PC-3 (cell line): ENCODE data around the gene TRAPPC3L. TPM values are rescaled to one million over a fixed set of nuclear protein-coding genes. Genes with fewer than 3 reads are reported as not detected.
A peak's percentile ranks its signal among the peaks of the same experiment; 100 is the strongest.

Source experiments
- ATAC-seq: fragments of 200-7000 bp; cut with Tn5 transposase; 2 replicates; pipeline ENCODE4 v1.9.1; 2020; ENCODE audit warnings: mild to moderate bottlenecking, moderate library complexity
- BruUV-seq: library from RNA; stranded (reverse); fragments of 400-500 nt; replicated peaks from 2 replicates; lab custom pipeline; 2021; lab: Mats Ljungman, UMichigan
- CTCF ChIA-PET: fragments of 300-600 bp; sonication (Branson Sonifier 250); formaldehyde crosslinking; loops from one replicate; lab custom pipeline; 2022; ENCODE audit warnings: antibody characterized with exemption; lab: Charles Lee
- POLR2A ChIA-PET: fragments of 300-600 bp; sonication (Branson Sonifier 250); formaldehyde crosslinking; loops from one replicate; lab custom pipeline; 2022; ENCODE audit warnings: antibody characterized with exemption; ENCODE audit not compliant: unreplicated experiment; lab: Charles Lee
- DNase-seq: peaks from one replicate; pipeline ENCODE4 v3.0.0-alpha.2; 2015
- H2AFZ ChIP-seq: fragments of 300-600 bp; sonication (generic); 2 replicates; pipeline ENCODE4 v1.6.0; 2016; ENCODE audit warnings: antibody characterized with exemption, low read length
- H3F3A ChIP-seq: fragments of 300-600 bp; sonication (generic); one replicate; pipeline ENCODE4 v1.6.0; 2017; ENCODE audit warnings: antibody characterized with exemption, low read length, control low read depth, mild to moderate bottlenecking; ENCODE audit not compliant: unreplicated experiment
- H3K27ac ChIP-seq: fragments of 300-600 bp; sonication (generic); 2 replicates; pipeline ENCODE4 v1.5.1; 2016; ENCODE audit warnings: mild to moderate bottlenecking, low read length
- H3K27me3 ChIP-seq: fragments of 300-600 bp; sonication (generic); 2 replicates; pipeline ENCODE4 v1.6.1; 2016; ENCODE audit warnings: low read length, mixed read lengths
- H3K36me3 ChIP-seq: fragments of 300-600 bp; sonication (generic); 2 replicates; pipeline ENCODE4 v1.6.1; 2016; ENCODE audit warnings: low read depth, mixed run types, low read length, mixed read lengths
- H3K4me1 ChIP-seq: fragments of 300-600 bp; sonication (generic); 2 replicates; pipeline ENCODE4 v1.5.1; 2016; ENCODE audit warnings: low read length; ENCODE audit not compliant: insufficient read depth
- H3K4me2 ChIP-seq: fragments of 300-600 bp; sonication (generic); 2 replicates; pipeline ENCODE4 v1.6.0; 2016; ENCODE audit warnings: low read length
- H3K4me3 ChIP-seq: fragments of 300-600 bp; sonication (generic); 2 replicates; pipeline ENCODE4 v1.5.1; 2016; ENCODE audit warnings: mild to moderate bottlenecking, low read length, mixed read lengths
- H3K79me2 ChIP-seq: fragments of 300-600 bp; sonication (generic); 2 replicates; pipeline ENCODE4 v1.6.1; 2017; ENCODE audit warnings: low read length, mixed read lengths
- H3K9ac ChIP-seq: fragments of 300-600 bp; sonication (generic); 2 replicates; pipeline ENCODE4 v1.6.0; 2016; ENCODE audit warnings: mild to moderate bottlenecking, low read length
- H3K9me2 ChIP-seq: fragments of 300-600 bp; sonication (generic); replicated peaks from 2 replicates; pipeline ENCODE4 v1.6.1; 2016; ENCODE audit warnings: mixed run types, low read length, mixed read lengths
- H3K9me3 ChIP-seq: fragments of 300-600 bp; sonication (generic); 2 replicates; pipeline ENCODE4 v1.6.1; 2016; ENCODE audit warnings: low read length, mixed read lengths
- H4K20me1 ChIP-seq: fragments of 300-600 bp; sonication (generic); 2 replicates; pipeline ENCODE4 v1.6.1; 2016; ENCODE audit warnings: low read length, mixed read lengths
- CTCF ChIP-seq: fragments of 300-600 bp; sonication (generic); conservative IDR thresholded peaks from 2 replicates; pipeline ENCODE4 v1.5.1; 2017; ENCODE audit warnings: antibody characterized with exemption, low read depth, mild to moderate bottlenecking, low read length
- EZH2 ChIP-seq: fragments of 300-600 bp; sonication (generic); IDR thresholded peaks from one replicate; pipeline ENCODE4 v1.6.1; 2017; ENCODE audit warnings: antibody characterized with exemption, mild to moderate bottlenecking, low read length; ENCODE audit not compliant: unreplicated experiment
- EZH2phosphoT487 ChIP-seq: fragments of 300-600 bp; sonication (generic); IDR thresholded peaks from 2 replicates; pipeline ENCODE4 v1.6.1; 2018; ENCODE audit warnings: mild to moderate bottlenecking, antibody characterized with exemption, low read length, borderline replicate concordance
- intact Hi-C: fragments of 100-400 bp; cut with micrococcal nuclease; formaldehyde crosslinking; loops from 2 replicates; pipeline ENCODE4 v1.9.0; 2023
- total RNA-seq: library from RNA; depleted of rRNA; stranded (reverse); fragments of >200 nt; gene quantifications from 2 replicates; pipeline ENCODE4 v1.2.3, GENCODE V29; 2014

TRAPPC3L gene
- total RNA-seq, 1 experiment from 2014 or later, result not detected

GRCh38 chr6:116508527-116508926 lies 37.0 kb downstream of the TRAPPC3L start:
- Histone ChIP-seq H3K4me3 (no peak overlapping the region), H2AFZ (no peak overlapping the region), H3K79me2 (no peaks in the 10 kb centered on the region), H3K36me3 (no peaks in the 10 kb centered on the region), H3K4me2 (no peak overlapping the region), H3K9me3 (no peaks in the 10 kb centered on the region), H3K9ac (no peak overlapping the region), H3F3A (no peaks in the 10 kb centered on the region), H4K20me1 (no peaks in the 10 kb centered on the region), H3K27me3 (no peaks in the 10 kb centered on the region), H3K27ac (no peak overlapping the region), H3K9me2 (no peaks in the 10 kb centered on the region), H3K4me1 (0 out of 2 replicates have a peak, but pooled peaks cover 5% of the 10 kb centered on the region)
- intact Hi-C loops, result no loop called here
- TF ChIP-seq EZH2phosphoT487, result no peak
- TF ChIP-seq EZH2, result no peak
- TF ChIP-seq CTCF, result no peak
- BruUV-seq, result no TSS peak
- POLR2A ChIA-PET, result no interaction called here
- CTCF ChIA-PET, result no interaction called here
- ATAC-seq (no peak), DNase-seq (no peak)

- CTCF ChIA-PET, result no interaction called here
- H3K4me3 ChIP-seq, result no peak overlapping the region
- H3K9ac ChIP-seq, result no peak overlapping the region
- no peak overlapping the region for H3K4me2 ChIP-seq
- TF ChIP-seq EZH2phosphoT487 (no peak), EZH2 (no peak), CTCF (no peak)
- H3K27me3 ChIP-seq, result no peaks in the 10 kb centered on the region
- no peak overlapping the region for H3K27ac ChIP-seq
- no peaks in the 10 kb centered on the region for H3K9me2 ChIP-seq
- H3K36me3 ChIP-seq, result no peaks in the 10 kb centered on the region
- no peaks in the 10 kb centered on the region for H3K79me2 ChIP-seq
- ATAC-seq (peak; percentile 77), DNase-seq (peak; percentile 28)
- no peaks in the 10 kb centered on the region for H3K9me3 ChIP-seq
- H2AFZ ChIP-seq, result no peak overlapping the region
- POLR2A ChIA-PET, result no interaction called here
- no peaks in the 10 kb centered on the region for H4K20me1 ChIP-seq
- BruUV-seq, result no TSS peak
- no peaks in the 10 kb centered on the region for H3F3A ChIP-seq
- intact Hi-C loops, result no loop called here
- 0 out of 2 replicates have a peak, but pooled peaks cover 5% of the 10 kb centered on the region for H3K4me1 ChIP-seq
These were observed 38.2 kb downstream of the TRAPPC3L start for GRCh38 chr6:116507324-116507723.

GRCh38 chr6:116500969-116501433 lies 44.5 kb downstream of the TRAPPC3L start:
- Histone ChIP-seq H2AFZ (no peak overlapping the region), H3K9me3 (no peaks in the 10 kb centered on the region), H3F3A (no peaks in the 10 kb centered on the region), H3K9ac (no peak overlapping the region), H3K4me2 (no peak overlapping the region), H3K4me3 (no peak overlapping the region), H3K27me3 (no peaks in the 10 kb centered on the region), H3K9me2 (no peaks in the 10 kb centered on the region), H3K27ac (no peak overlapping the region), H3K4me1 (no peaks in the 10 kb centered on the region), H3K36me3 (no peaks in the 10 kb centered on the region), H4K20me1 (no peaks in the 10 kb centered on the region), H3K79me2 (no peaks in the 10 kb centered on the region)
- intact Hi-C loops, result no loop called here
- TF ChIP-seq CTCF (no peak), EZH2 (no peak), EZH2phosphoT487 (no peak)
- no TSS peak for BruUV-seq
- ChIA-PET CTCF (no interaction called here), POLR2A (no interaction called here)
- ATAC-seq (no peak), DNase-seq (no peak)
